Activated gamma-delta T cell treated with Interleukin-2 at 50 U/mL for 16 hours (primary cell): ENCODE results near the gene SNED1.

ENCODE experiments used
- DNase-seq: peaks from one replicate; pipeline ENCODE4 v3.0.0-alpha.2; 2020

The SNED1 gene

DNA sequence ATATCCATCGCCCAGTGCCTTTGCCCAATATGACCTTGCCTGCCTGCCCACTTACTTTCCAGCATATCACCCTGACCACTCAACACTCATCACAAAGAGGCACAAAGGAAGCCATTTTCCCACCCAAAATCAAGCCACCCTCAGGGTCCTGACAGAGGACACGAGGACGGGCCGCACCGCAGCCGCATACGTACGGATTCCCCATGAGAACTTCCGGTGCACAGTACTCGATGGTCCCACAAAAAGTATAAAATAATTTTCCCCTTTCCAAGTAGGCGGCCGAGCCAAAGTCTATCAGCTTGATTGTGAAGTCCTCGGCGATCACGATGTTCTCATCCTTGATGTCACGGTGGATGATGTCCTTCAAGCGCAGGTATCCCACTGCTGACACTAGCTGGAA, 113.6 kb downstream of the SNED1 start:
- no peak for DNase-seq

- no peak for DNase-seq
Measured at GRCh38 chr2:241112592-241112991, 114.2 kb downstream of the SNED1 start.

DNA sequence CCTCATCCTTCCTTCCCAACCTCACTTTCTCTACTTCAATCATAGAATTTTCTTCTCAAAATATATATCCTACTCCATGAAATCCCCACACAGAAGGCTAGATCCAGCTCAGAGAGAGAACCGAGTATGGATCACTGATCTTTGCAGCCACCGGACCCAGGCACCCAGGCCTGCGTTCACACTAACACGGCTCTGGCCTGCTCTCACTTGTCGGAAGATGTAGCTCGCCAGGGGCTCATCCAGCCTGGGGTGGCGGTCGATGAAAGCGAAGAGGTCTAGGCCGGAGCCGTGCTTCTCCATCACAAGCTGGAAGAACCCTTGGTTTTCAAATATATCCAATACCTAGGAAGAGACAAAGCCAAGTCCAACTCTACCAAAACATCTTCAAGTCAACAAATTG, 116.4 kb downstream of the SNED1 start:
- no peak for DNase-seq

DNA sequence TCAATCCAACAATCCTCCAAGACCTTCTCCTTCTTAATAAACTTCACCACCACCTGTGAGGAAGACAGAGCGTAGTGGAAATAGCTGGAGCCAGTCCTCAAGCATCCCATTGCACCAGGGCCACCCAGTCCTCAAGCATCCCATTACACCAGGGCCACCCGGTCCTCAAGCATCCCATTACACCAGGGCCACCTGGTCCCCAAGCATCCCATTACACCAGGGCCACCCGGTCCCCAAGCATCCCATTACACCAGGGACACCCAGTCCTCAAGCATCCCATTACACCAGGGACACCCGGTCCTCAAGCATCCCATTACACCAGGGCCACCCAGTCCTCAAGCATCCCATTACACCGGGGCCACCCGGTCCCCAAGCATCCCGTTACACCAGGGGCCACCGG, 116.9 kb downstream of the SNED1 start:
- DNase-seq = no peak

GRCh38 chr2:241116606-241117560, 118.5 kb downstream of the SNED1 start:
- no peak for DNase-seq

DNA sequence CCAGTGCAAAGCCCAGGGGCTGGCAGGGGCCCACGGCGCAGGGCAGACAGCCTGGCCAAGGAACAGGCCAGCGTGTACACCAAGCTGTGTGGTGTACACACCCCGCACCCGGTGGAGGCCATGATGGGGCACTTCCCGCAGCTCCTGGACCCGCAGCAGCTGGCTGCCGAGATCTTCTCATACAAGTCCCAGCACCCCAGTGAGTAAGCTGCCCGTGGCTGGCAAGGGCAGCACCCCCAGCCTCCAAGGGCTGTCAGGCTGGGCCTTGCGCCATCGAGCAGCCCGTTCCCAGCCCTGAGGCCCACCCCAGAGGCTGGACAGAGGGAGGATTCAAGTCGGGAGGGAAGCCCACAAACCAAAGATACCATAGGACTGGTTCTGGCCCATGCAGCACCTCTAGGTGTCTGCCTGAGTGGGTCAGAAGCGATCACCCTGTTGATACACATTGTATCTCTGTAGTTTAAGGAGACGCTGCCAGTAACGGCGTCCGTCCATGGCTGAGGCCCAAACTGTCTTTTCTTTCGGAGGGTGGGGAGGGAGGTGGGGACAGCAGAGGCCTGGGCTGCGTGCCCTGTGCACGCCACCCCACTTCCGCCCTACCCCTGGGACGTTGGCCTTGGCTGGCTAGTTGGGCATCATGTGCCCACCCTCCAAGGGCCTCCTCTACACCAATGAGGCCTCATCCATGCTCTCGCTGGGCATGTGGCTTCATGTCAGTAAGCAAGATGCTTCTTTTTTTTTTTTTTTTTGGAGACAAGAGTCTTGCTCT, 120.5 kb downstream of the SNED1 start:
- no peak for DNase-seq

DNA sequence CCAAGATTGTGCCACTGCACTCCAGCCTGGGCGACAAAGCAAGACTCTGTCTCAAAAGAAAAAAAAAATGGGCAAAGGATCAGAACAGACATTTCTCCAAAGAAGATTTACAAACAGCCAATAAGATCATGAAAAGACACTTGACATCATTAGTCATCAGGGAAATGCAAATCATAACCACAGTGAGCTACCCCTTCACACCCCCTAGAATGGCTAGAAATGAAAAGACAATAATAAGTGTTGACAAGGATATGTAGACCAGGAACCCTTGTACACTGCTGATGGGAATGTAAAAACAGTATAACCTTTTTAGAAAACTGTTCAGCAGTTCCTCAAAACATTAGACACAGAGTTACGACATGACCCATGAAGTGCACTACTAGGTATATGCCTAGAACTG, 122.0 kb downstream of the SNED1 start:
- DNase-seq = no peak

DNA sequence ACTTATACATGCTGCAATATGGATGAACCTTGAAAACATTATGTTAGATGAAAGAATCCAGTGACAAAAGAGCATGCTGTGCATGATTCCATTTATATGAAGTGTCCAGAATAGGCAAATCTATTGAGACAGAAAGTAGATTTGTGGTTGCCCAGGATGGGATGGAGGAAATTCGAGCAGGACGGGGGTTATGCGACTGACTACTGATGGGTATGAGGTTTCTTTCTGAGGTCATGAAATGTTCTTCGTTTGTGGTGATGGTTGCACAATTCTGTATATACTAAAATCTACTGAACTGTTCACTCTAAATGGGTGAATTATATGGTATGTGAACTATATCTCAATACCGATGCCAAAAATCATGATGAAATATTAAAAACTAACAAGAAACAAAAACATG, 122.6 kb downstream of the SNED1 start:
- DNase-seq = no peak

DNA sequence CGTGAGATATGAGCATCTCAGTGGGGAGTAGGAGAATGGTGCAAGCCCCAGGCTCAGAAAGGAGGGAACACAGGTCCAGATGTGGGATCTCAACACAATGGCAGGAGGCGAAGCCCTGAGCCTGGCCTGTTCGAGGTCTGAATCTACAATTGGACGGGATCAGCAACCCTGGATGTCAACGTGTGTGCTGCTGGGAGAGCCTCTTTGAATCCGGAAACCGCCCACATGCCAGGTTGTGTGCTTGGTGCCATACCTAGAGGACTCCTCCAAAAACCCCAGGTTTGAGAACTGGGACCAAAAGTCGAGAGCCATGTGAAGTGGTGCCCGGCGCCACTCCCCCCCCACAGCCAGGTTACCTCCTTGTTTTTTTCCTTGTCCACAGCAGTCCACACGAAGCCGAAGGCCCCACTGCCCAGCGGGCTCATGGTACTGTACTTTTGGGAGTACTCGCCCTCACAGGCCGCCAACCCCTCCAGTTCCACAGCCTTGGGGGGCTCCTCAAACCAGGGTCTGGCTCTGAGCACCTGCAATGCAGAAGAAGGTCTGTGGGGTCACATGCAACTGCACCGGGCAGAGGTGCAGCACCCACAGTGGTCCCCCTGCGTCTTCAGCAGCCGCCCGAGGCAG, 124.1 kb downstream of the SNED1 start:
- DNase-seq = no peak

DNA sequence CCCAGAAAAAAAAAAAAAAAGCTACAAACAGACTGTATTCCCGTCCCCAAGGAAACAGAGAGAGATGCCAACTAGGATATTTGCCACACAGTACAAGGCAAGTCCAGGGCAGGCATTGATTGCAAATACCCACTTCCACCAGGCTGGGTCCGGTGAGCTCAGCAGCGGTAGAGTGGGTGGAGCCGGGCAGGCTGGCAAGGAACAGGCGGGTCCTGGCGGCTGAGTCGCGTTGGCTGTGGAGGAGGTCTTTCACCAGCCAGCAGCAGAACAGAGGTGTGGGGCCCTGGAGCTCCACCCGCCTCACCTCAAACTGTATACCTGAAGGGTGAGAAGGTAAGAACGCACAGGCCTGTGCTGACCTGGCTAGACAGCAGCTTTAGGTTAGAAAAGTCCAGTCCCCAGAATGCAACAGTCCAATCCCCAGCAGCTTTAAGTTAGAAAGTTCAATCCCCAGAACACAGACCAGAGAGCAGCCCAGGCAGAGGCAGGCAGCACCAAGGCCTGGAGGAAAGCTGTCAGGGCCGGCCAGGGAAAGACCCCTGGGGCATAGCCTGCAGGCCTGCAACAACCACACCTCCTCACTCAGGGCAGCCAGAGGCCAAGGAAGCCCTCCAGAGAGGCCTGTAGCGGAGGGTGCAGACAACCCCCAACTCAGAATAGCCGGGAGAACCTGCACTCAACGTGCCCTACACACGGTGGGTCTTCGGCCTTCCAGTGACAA, 125.6 kb downstream of the SNED1 start:
- no peak for DNase-seq

DNA sequence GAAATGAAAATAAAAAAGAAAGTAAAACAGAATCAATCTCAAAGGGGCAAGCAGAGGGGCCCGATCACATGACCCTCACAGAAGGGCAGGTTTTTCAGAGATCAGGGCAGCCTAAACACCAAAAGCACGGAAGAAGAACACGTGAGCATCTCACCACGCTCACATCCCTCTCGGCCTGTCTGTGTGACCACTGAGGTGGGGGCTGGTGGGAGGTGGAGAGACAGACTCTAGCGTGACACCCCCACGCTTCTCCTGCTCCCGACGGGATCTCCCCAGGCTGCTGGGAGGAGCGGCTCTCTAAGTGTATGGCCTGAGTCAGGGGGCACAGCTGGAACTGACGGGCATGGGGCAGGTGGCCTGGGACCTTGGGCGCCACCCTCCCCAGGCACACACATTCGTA, 127.2 kb downstream of the SNED1 start:
- no peak for DNase-seq

DNA sequence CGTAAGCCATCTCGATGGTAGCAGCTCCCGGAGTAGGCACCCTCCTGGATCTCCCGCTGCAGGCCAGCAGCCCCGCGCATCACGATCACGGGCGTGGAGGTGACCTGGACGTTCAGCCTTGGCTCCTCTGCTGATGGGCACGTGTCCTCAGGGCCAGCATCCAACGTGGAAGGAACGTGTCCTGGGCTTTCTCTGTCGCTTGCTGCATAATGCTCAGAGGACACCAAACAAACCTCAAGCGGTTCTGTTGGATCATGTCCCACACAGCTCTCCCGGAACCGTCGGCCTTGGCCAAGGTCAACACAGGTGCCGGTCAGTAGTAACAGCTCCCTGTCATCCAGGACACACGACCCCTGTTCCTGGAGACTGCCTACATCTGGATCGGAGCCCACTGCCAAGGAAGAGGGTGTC, 127.8 kb downstream of the SNED1 start:
- DNase-seq = no peak

- DNase-seq = no peak
Measured at GRCh38 chr2:241126771-241127202, 128.4 kb downstream of the SNED1 start.

GRCh38 chr2:241128266-241128665, 129.8 kb downstream of the SNED1 start:
- DNase-seq = no peak

GRCh38 chr2:241129086-241129871, 130.9 kb downstream of the SNED1 start:
- DNase-seq = no peak

GRCh38 chr2:241130316-241130715, 131.9 kb downstream of the SNED1 start:
- DNase-seq = no peak

DNA sequence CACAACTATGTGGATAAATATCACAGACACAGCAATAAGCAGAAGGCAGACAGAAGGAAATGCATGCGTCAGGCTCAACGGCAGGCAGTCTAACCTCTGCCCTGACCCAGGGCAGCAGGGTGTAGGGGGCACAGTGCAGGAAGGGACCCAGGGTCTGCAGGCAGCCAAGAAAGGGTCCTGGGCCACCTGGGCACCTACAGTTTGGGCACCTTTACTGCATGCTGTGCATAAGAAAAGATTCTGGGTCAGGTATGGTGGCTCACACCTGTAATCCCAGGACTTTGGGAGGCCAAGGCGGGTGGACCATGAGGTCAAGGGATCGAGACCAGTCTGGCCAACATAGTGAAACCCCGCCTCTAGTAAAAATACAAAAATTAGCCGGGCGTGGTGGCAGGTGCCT, 133.1 kb downstream of the SNED1 start:
- DNase-seq = no peak

DNA sequence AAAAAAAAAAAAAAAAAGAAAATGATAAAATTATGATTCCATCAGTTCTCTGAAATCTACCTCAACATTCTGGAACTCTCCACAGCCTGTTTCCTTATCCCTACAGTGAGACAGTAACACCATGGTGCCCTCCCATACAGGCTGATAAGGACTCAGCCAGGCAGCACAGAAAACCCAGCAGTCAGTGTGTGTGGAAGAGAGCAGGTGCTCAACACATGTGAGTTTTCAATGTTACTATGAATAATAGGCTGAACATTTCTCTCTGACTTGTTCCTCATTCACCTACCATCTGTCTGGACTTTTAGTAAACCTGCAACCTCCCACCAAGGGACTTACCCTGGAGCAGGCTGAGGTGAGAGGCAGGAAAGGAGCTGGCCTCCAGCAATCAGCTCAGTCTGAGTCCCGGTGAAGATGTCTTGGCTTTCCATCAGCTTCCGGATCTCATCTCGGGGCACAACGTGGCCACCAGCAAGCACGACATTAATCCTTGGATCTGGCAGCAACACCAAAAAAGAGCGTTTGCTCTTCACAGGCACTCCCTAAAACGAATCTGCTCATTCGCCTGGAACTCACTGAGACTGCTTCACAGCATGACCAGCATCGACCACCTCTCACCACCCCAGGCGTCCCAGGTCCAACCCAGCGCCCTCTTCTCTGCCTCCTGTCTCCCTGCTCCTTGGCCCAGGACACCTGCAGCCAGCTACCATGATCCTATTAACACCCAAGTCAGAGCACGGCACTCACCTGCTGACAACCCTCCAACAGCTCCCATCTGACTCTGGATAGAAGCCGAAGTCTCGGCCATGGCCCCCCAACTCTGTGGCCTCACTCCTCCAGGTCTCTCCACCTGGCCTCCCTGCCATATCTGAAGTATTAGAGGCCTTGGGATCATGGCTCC, 134.4 kb downstream of the SNED1 start:
- no peak for DNase-seq

DNA sequence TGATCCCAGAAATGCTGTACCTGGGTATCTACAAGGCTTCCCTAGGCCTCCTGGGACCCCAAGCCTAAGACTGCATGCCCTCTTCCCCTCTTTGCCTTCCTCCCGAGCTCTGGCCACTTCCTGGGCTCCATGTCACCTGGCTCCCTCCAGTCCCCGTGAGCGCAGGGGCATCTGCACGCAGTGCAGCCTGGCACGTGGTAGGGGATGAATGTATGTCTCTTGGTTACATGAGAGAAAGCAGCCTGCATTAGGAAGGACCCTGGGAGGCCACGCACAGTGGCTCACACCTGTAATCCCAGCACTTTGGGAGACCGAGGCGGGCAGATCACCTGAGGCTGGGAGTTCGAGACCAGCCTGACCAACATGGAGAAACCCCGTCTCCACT, 135.0 kb downstream of the SNED1 start:
- DNase-seq = no peak

GRCh38 chr2:241134711-241135110, 136.3 kb downstream of the SNED1 start:
- no peak for DNase-seq

DNA sequence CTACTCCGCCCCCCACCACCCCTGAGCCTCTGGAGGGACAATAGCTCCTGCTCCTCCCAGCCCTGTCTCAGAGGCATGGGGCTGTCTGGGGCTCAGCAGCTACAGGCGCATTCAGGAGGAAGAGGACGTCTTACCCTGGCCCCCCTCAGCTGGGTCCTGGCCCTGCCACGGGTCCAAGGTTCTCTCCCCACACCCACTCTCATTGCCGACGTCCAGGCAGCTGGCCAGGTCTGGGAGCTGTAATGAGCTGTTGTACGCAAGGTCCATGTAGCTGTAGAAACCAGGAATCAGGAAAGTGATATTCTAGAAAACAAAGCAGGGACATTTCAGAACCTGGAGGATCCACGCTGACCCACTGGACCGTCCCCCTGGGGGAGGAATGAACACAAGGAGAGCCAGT, 137.3 kb downstream of the SNED1 start:
- no peak for DNase-seq
